Mesenchymal stem cell (in vitro differentiated cells and primary cell): ENCODE results near the gene VWA5B1.

Source experiments
- DNase-seq: peaks from one replicate; pipeline ENCODE4 v3.0.0-alpha.2; 2013
- H2AFZ ChIP-seq: one replicate; pipeline ENCODE4 v1.6.1; 2013; ENCODE audit warnings: low read depth, mild to moderate bottlenecking, control low read depth, inconsistent platforms, low read length, moderate library complexity
- H2AK5ac ChIP-seq: 2 replicates; pipeline ENCODE4 v1.6.1; 2013; ENCODE audit warnings: low read length, moderate library complexity, mild to moderate bottlenecking, inconsistent platforms; ENCODE audit not compliant: severe bottlenecking
- H2BK120ac ChIP-seq: one replicate; pipeline ENCODE4 v1.6.1; 2013; ENCODE audit warnings: low read depth, mild to moderate bottlenecking, inconsistent platforms, low read length, moderate library complexity
- H2BK12ac ChIP-seq, 2 experiments: one replicate each; pipeline ENCODE4 v1.6.1; 2013; ENCODE audit warnings: inconsistent platforms in 2 of 2, low read length in 2 of 2, mild to moderate bottlenecking in 2 of 2, moderate library complexity in 2 of 2, control low read depth in 1 of 2
- H2BK15ac ChIP-seq: one replicate; pipeline ENCODE4 v1.6.1; 2013; ENCODE audit warnings: mild to moderate bottlenecking, low read depth, inconsistent platforms; ENCODE audit not compliant: poor library complexity, severe bottlenecking
- H2BK5ac ChIP-seq: 2 replicates; pipeline ENCODE4 v1.6.1; 2013; ENCODE audit warnings: low read depth, mild to moderate bottlenecking, low read length, control low read depth, inconsistent platforms; ENCODE audit not compliant: poor library complexity, severe bottlenecking
- H3K14ac ChIP-seq, 2 experiments: one replicate each; pipeline ENCODE4 v1.6.1; 2013; ENCODE audit warnings: inconsistent platforms in 2 of 2, low read length in 2 of 2, control low read depth in 1 of 2, mild to moderate bottlenecking in 1 of 2, moderate library complexity in 1 of 2
- H3K18ac ChIP-seq, 2 experiments: one replicate each; pipeline ENCODE4 v1.6.1; 2013; ENCODE audit warnings: inconsistent platforms in 2 of 2, low read length in 2 of 2, control low read depth in 1 of 2, low read depth in 1 of 2, mild to moderate bottlenecking in 1 of 2
- H3K23ac ChIP-seq, 2 experiments: one replicate each; pipeline ENCODE4 v1.6.1; 2013; ENCODE audit warnings: inconsistent platforms in 2 of 2, low read length in 2 of 2, mild to moderate bottlenecking in 2 of 2, moderate library complexity in 2 of 2, control low read depth in 1 of 2
- H3K27ac ChIP-seq: 2 replicates; pipeline ENCODE4 v1.5.1; 2013; ENCODE audit warnings: mild to moderate bottlenecking, moderate library complexity, low read length, control low read depth, inconsistent platforms; ENCODE audit not compliant: poor library complexity, severe bottlenecking
- H3K27me3 ChIP-seq, 2 experiments: 2 replicates each; pipeline versions ENCODE4 v1.6.1 to v1.7.0; 2013; ENCODE audit warnings: low read length in 2 of 2, mild to moderate bottlenecking in 2 of 2, moderate library complexity in 2 of 2, control low read depth in 1 of 2, inconsistent platforms in 1 of 2; ENCODE audit not compliant: control insufficient read depth in 1 of 2, insufficient read depth in 1 of 2
- H3K36me3 ChIP-seq, 2 experiments: 2 replicates each; pipeline versions ENCODE4 v1.6.1 to v1.7.0; 2013; ENCODE audit warnings: low read length in 2 of 2, control low read depth in 1 of 2, inconsistent platforms in 1 of 2, low read depth in 1 of 2, mild to moderate bottlenecking in 1 of 2; ENCODE audit not compliant: insufficient read depth in 2 of 2, control insufficient read depth in 1 of 2
- H3K4ac ChIP-seq, 2 experiments: one replicate each; pipeline ENCODE4 v1.6.1; 2013; ENCODE audit warnings: inconsistent platforms in 2 of 2, low read length in 2 of 2, mild to moderate bottlenecking in 2 of 2, moderate library complexity in 2 of 2, control low read depth in 1 of 2, low read depth in 1 of 2
- H3K4me1 ChIP-seq: 2 replicates; pipeline ENCODE4 v1.6.1; 2013; ENCODE audit warnings: low read depth, low read length, control low read depth; ENCODE audit not compliant: control insufficient read depth, insufficient read depth
- H3K4me2 ChIP-seq: 2 replicates; pipeline ENCODE4 v1.6.1; 2013; ENCODE audit warnings: low read length, mild to moderate bottlenecking, inconsistent platforms; ENCODE audit not compliant: poor library complexity, severe bottlenecking
- H3K4me3 ChIP-seq, 2 experiments: 2 replicates each; pipeline versions ENCODE4 v1.5.1 to v1.7.0; 2013; ENCODE audit warnings: low read length in 2 of 2, mild to moderate bottlenecking in 2 of 2, control low read depth in 1 of 2, low read depth in 1 of 2; ENCODE audit not compliant: insufficient read depth in 1 of 2
- H3K79me1 ChIP-seq: replicated peaks from 2 replicates; pipeline ENCODE4 v1.6.1; 2013; ENCODE audit warnings: mild to moderate bottlenecking, control low read depth, low read length, inconsistent platforms; ENCODE audit not compliant: poor library complexity, severe bottlenecking
- H3K9ac ChIP-seq: 2 replicates; pipeline ENCODE4 v1.7.0; 2013; ENCODE audit warnings: mild to moderate bottlenecking, low read length, moderate library complexity
- H3K9me3 ChIP-seq: 2 replicates; pipeline ENCODE4 v1.7.0; 2013; ENCODE audit warnings: mild to moderate bottlenecking, low read length; ENCODE audit not compliant: control insufficient read depth
- H4K8ac ChIP-seq: one replicate; pipeline ENCODE4 v1.6.1; 2013; ENCODE audit warnings: inconsistent platforms, mild to moderate bottlenecking, low read length, moderate library complexity
- H4K91ac ChIP-seq: one replicate; pipeline ENCODE4 v1.6.1; 2013; ENCODE audit warnings: mild to moderate bottlenecking, low read length, inconsistent platforms
- WGBS: methylation state at CpG from one replicate; pipeline ENCODE4 v1.1.7; 2013; ENCODE audit warnings: mixed read lengths; 5-methylcytosine and 5-hydroxymethylcytosine counted together

Gene VWA5B1

GRCh38 chr1:20390589-20391331, 100.1 kb downstream of the VWA5B1 start:
- Histone ChIP-seq H3K36me3 (no peaks in the 10 kb centered on the region), H3K79me1 (no peaks in the 10 kb centered on the region), H4K91ac (no peak overlapping the region), H2BK5ac (no peak overlapping the region), H3K4ac (no peak overlapping the region), H3K27ac (no peak overlapping the region), H2AFZ (no peak overlapping the region), H3K9ac (no peak overlapping the region), H2AK5ac (no peak overlapping the region), H3K23ac (no peak overlapping the region), H3K4me1 (no peaks in the 10 kb centered on the region), H3K4me2 (no peak overlapping the region), H2BK12ac (no peak overlapping the region), H3K27me3 (peaks cover 58 to 89% of the 10 kb centered on the region in 2 experiments), H3K9me3 (peaks cover 20% of the 10 kb centered on the region), H2BK120ac (no peak overlapping the region), H2BK15ac (no peak overlapping the region), H3K18ac (no peak overlapping the region), H3K14ac (no peak overlapping the region), H4K8ac (no peak overlapping the region), H3K4me3 (no peak overlapping the region)
- WGBS, result 56% methylated on average over 4 of the region's 5 CpGs
- no peak for DNase-seq

GRCh38 chr1:20395255-20395654, 104.6 kb downstream of the VWA5B1 start:
- no peak overlapping the region for H3K27ac ChIP-seq
- no CpG with 5 or more reads among the region's 2 CpGs for WGBS

GRCh38 chr1:20398744-20399143, 108.1 kb downstream of the VWA5B1 start:
- H3K4me1 ChIP-seq, result peaks cover 6% of the 10 kb centered on the region
- H2BK120ac ChIP-seq, result no peak overlapping the region
- DNase-seq, result no peak
- no peak overlapping the region for H3K18ac ChIP-seq
- H2BK12ac ChIP-seq, result no peak overlapping the region
- H3K36me3 ChIP-seq, result no peaks in the 10 kb centered on the region
- no peak overlapping the region for H2AFZ ChIP-seq
- no peak overlapping the region for H3K4me3 ChIP-seq
- H2AK5ac ChIP-seq, result no peak overlapping the region
- WGBS, result 72% methylated on average over 4 of the region's 4 CpGs
- H3K14ac ChIP-seq, result no peak overlapping the region
- H3K9me3 ChIP-seq, result peaks cover 25% of the 10 kb centered on the region
- H3K9ac ChIP-seq, result no peak overlapping the region
- no peak overlapping the region for H3K27ac ChIP-seq
- H2BK5ac ChIP-seq, result no peak overlapping the region
- H4K8ac ChIP-seq, result no peak overlapping the region
- H3K79me1 ChIP-seq, result no peaks in the 10 kb centered on the region
- no peak overlapping the region for H4K91ac ChIP-seq
- H3K23ac ChIP-seq, result no peak overlapping the region
- H3K27me3 ChIP-seq, result peaks cover 69 to 91% of the 10 kb centered on the region in 2 experiments
- H2BK15ac ChIP-seq, result no peak overlapping the region
- no peak overlapping the region for H3K4me2 ChIP-seq
- H3K4ac ChIP-seq, result no peak overlapping the region

More at GRCh38 chr1:20395255-20395654, 104.6 kb downstream of the VWA5B1 start:
- Histone ChIP-seq H2AK5ac (no peak overlapping the region), H3K4me2 (no peak overlapping the region), H3K36me3 (no peaks in the 10 kb centered on the region), H3K4me3 (no peak overlapping the region), H3K79me1 (no peaks in the 10 kb centered on the region), H3K23ac (no peak overlapping the region), H4K8ac (no peak overlapping the region), H3K27me3 (peaks cover 56 to 85% of the 10 kb centered on the region in 2 experiments), H3K9me3 (peaks cover 25% of the 10 kb centered on the region), H2BK12ac (no peak overlapping the region), H3K4me1 (peaks cover under 1% of the 10 kb centered on the region), H2AFZ (no peak overlapping the region), H3K18ac (no peak overlapping the region), H2BK120ac (no peak overlapping the region), H3K4ac (no peak overlapping the region), H4K91ac (no peak overlapping the region), H2BK15ac (no peak overlapping the region), H3K9ac (no peak overlapping the region), H3K14ac (no peak overlapping the region), H2BK5ac (no peak overlapping the region)
- DNase-seq, result no peak

GRCh38 chr1:20399196-20399595, 108.5 kb downstream of the VWA5B1 start:
- Histone ChIP-seq H2BK120ac (no peak overlapping the region), H3K4me3 (no peak overlapping the region), H3K4ac (no peak overlapping the region), H2BK12ac (no peak overlapping the region), H3K4me1 (peaks cover 6% of the 10 kb centered on the region), H2AK5ac (no peak overlapping the region), H3K23ac (no peak overlapping the region), H3K18ac (no peak overlapping the region), H3K14ac (no peak overlapping the region), H4K8ac (no peak overlapping the region), H3K27me3 (peaks cover 73 to 91% of the 10 kb centered on the region in 2 experiments), H4K91ac (no peak overlapping the region), H2BK15ac (no peak overlapping the region), H3K36me3 (no peaks in the 10 kb centered on the region), H2BK5ac (no peak overlapping the region), H3K27ac (no peak overlapping the region), H3K79me1 (no peaks in the 10 kb centered on the region), H3K9me3 (peaks cover 21% of the 10 kb centered on the region), H2AFZ (no peak overlapping the region), H3K4me2 (no peak overlapping the region), H3K9ac (no peak overlapping the region)
- 82% methylated on average over 6 of the region's 7 CpGs for WGBS
- DNase-seq, result no peak
